ENCODE data around the gene HNRNPA1.

Gene HNRNPA1

DNA sequence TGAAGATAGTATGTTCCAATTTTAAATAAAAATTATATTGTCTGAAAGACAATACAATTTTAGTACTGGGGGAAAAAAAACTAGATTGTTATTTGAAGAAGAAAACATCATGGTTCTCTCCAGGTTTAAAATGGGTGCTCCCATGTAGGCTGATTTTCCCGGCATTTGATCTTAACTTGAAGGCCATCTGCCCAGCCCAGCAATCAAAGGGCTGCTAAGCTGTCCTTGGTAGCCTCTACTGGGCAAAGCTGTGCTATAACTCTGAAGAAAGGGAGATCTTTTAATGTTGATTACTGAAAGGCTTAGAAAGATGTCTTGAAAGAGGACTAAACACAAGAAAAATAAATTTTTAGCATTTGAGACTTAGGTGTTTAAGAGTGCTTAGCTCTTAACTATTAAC, 42.0 kb upstream of the HNRNPA1 start:
- no peak for TF ChIP-seq EZH2phosphoT487 (IDR thresholded peaks at IDR 0.05; ENCODE audit: borderline replicate concordance)
- TF ChIP-seq, protein P1, sequence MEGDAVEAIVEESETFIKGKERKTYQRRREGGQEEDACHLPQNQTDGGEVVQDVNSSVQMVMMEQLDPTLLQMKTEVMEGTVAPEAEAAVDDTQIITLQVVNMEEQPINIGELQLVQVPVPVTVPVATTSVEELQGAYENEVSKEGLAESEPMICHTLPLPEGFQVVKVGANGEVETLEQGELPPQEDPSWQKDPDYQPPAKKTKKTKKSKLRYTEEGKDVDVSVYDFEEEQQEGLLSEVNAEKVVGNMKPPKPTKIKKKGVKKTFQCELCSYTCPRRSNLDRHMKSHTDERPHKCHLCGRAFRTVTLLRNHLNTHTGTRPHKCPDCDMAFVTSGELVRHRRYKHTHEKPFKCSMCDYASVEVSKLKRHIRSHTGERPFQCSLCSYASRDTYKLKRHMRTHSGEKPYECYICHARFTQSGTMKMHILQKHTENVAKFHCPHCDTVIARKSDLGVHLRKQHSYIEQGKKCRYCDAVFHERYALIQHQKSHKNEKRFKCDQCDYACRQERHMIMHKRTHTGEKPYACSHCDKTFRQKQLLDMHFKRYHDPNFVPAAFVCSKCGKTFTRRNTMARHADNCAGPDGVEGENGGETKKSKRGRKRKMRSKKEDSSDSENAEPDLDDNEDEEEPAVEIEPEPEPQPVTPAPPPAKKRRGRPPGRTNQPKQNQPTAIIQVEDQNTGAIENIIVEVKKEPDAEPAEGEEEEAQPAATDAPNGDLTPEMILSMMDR (conservative IDR thresholded peaks at IDR 0.05; ENCODE audit: low read length), result no peak
- peaks cover 37% of the 10 kb centered on the region; the same call in 1 of the 2 replicates for H3K36me3 ChIP-seq (ENCODE audit: insufficient read depth, low read length)

GRCh38 chr12:54239620-54240019, 40.9 kb upstream of the HNRNPA1 start:
- no peak overlapping the region for H3K4me3 ChIP-seq (ENCODE audit: low read length, poor library complexity, severe bottlenecking)
- H3K36me3 ChIP-seq (ENCODE audit: insufficient read depth, low read length), result peaks cover 37% of the 10 kb centered on the region; the same call in 1 of the 2 replicates

More for the DNA sequence above, 42.0 kb upstream of the HNRNPA1 start:
- Histone ChIP-seq H3K79me2 (ENCODE audit: insufficient read depth, low read length) (no peaks in the 10 kb centered on the region), H2AFZ (ENCODE audit: low read length) (no peak overlapping the region), H4K20me1 (ENCODE audit: insufficient read depth, low read length, poor library complexity, severe bottlenecking) (no peaks in the 10 kb centered on the region), H3K27me3 (ENCODE audit: insufficient read depth, low read length, poor library complexity, severe bottlenecking) (no peaks in the 10 kb centered on the region), H3F3A (ENCODE audit: low read depth) (no peaks in the 10 kb centered on the region), H3K9me3 (ENCODE audit: insufficient read depth, low read depth, low read length) (no peaks in the 10 kb centered on the region), H3K4me2 (ENCODE audit: low read depth, low read length, poor library complexity, severe bottlenecking) (no peak overlapping the region), H3K9ac (ENCODE audit: low read depth, low read length, poor library complexity, severe bottlenecking) (no peak overlapping the region), H3K9me2 (replicated peaks; ENCODE audit: low read depth, low read length) (no peaks in the 10 kb centered on the region), H3K4me3 (ENCODE audit: low read length, poor library complexity, severe bottlenecking) (no peak overlapping the region), H3K4me1 (ENCODE audit: insufficient read depth, low read length, poor library complexity, severe bottlenecking) (no peaks in the 10 kb centered on the region)

GRCh38 chr12:54240129-54240528, 40.4 kb upstream of the HNRNPA1 start:
- peaks cover 40% of the 10 kb centered on the region; the same call in 1 of the 2 replicates for H3K36me3 ChIP-seq (ENCODE audit: insufficient read depth, low read length)
- H3K4me1 ChIP-seq (ENCODE audit: insufficient read depth, low read length, poor library complexity, severe bottlenecking), result no peaks in the 10 kb centered on the region
- TF ChIP-seq, protein P1 (conservative IDR thresholded peaks at IDR 0.05; ENCODE audit: low read length), result no peak
- no peak for TF ChIP-seq EZH2phosphoT487 (IDR thresholded peaks at IDR 0.05; ENCODE audit: borderline replicate concordance)

More at GRCh38 chr12:54239620-54240019, 40.9 kb upstream of the HNRNPA1 start:
- TF ChIP-seq, protein P1 (conservative IDR thresholded peaks at IDR 0.05; ENCODE audit: low read length), result no peak
- H3K4me2 ChIP-seq (ENCODE audit: low read depth, low read length, poor library complexity, severe bottlenecking), result no peak overlapping the region
- no peaks in the 10 kb centered on the region for H4K20me1 ChIP-seq (ENCODE audit: insufficient read depth, low read length, poor library complexity, severe bottlenecking)
- no peaks in the 10 kb centered on the region for H3K4me1 ChIP-seq (ENCODE audit: insufficient read depth, low read length, poor library complexity, severe bottlenecking)
- H3K9me2 ChIP-seq (replicated peaks; ENCODE audit: low read depth, low read length), result no peaks in the 10 kb centered on the region
- H3K9ac ChIP-seq (ENCODE audit: low read depth, low read length, poor library complexity, severe bottlenecking), result no peak overlapping the region
- H3K9me3 ChIP-seq (ENCODE audit: insufficient read depth, low read depth, low read length), result no peaks in the 10 kb centered on the region
- H2AFZ ChIP-seq (ENCODE audit: low read length), result no peak overlapping the region
- no peaks in the 10 kb centered on the region for H3F3A ChIP-seq (ENCODE audit: low read depth)
- no peaks in the 10 kb centered on the region for H3K27me3 ChIP-seq (ENCODE audit: insufficient read depth, low read length, poor library complexity, severe bottlenecking)
- H3K79me2 ChIP-seq (ENCODE audit: insufficient read depth, low read length), result no peaks in the 10 kb centered on the region

More at GRCh38 chr12:54240129-54240528, 40.4 kb upstream of the HNRNPA1 start:
- Histone ChIP-seq H3K9me3 (ENCODE audit: insufficient read depth, low read depth, low read length) (no peaks in the 10 kb centered on the region), H3K9ac (ENCODE audit: low read depth, low read length, poor library complexity, severe bottlenecking) (no peak overlapping the region), H3K4me2 (ENCODE audit: low read depth, low read length, poor library complexity, severe bottlenecking) (no peak overlapping the region), H3K4me3 (ENCODE audit: low read length, poor library complexity, severe bottlenecking) (no peak overlapping the region), H3K27me3 (ENCODE audit: insufficient read depth, low read length, poor library complexity, severe bottlenecking) (no peaks in the 10 kb centered on the region), H3K79me2 (ENCODE audit: insufficient read depth, low read length) (no peaks in the 10 kb centered on the region), H3K9me2 (replicated peaks; ENCODE audit: low read depth, low read length) (no peaks in the 10 kb centered on the region), H4K20me1 (ENCODE audit: insufficient read depth, low read length, poor library complexity, severe bottlenecking) (no peaks in the 10 kb centered on the region), H2AFZ (ENCODE audit: low read length) (no peak overlapping the region), H3F3A (ENCODE audit: low read depth) (no peaks in the 10 kb centered on the region)
